GM21528 (cell line): Measurements from ENCODE around the gene TWNK.

ENCODE experiments used
- ATAC-seq: cut with Tn5 transposase; IDR thresholded peaks from one replicate; pipeline ENCODE4 v1.9.1; 2021; ENCODE audit warnings: mild to moderate bottlenecking, moderate library complexity; ENCODE audit not compliant: unreplicated experiment, low FRiP score

The TWNK gene

GRCh38 chr10:101042667-101043362, 55.5 kb downstream of the TWNK start:
- ATAC-seq = peak; percentile 89

DNA sequence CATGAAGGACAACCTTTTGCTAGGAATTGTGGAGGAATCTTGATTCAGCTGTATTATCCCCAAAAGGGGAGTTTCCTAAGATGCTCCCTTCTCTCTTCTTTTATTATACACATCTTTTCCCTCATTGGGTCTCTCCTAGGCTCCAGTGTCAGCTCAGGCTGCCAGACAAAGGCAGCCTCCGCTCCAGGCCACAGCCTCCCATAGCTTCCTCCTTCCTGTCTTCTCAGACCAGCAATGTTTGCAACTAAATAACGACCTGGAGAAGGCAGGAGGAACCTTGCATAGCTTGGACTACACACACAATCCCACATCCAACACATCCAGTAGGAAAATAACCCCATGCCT, 56.0 kb downstream of the TWNK start:
- no peak for ATAC-seq
